ENCODE measurements around the gene BRD4.

Gene BRD4

GRCh38 chr19:15194938-15195337 is 137.4 kb downstream of the BRD4 start:
- DNase-seq (ENCODE audit: low spot score): no peak

- DNase-seq (ENCODE audit: low spot score): no peak
These were observed 140.4 kb downstream of the BRD4 start for GRCh38 chr19:15191982-15192381.

GRCh38 chr19:15191514-15191913 is 140.8 kb downstream of the BRD4 start:
- DNase-seq (ENCODE audit: low spot score): no peak

GRCh38 chr19:15188851-15189250 is 143.5 kb downstream of the BRD4 start:
- no peak for DNase-seq (ENCODE audit: low spot score)

GRCh38 chr19:15187026-15188007 is 145.0 kb downstream of the BRD4 start:
- no peak for DNase-seq (ENCODE audit: low spot score)
